GM19025 (cell line): ENCODE data around the gene SMARCB1.

ENCODE experiments used
- ATAC-seq: cut with Tn5 transposase; IDR thresholded peaks from one replicate; pipeline ENCODE4 v1.9.1; 2021; ENCODE audit warnings: mild to moderate bottlenecking, low read depth, moderate library complexity; ENCODE audit not compliant: unreplicated experiment

SMARCB1 gene

DNA sequence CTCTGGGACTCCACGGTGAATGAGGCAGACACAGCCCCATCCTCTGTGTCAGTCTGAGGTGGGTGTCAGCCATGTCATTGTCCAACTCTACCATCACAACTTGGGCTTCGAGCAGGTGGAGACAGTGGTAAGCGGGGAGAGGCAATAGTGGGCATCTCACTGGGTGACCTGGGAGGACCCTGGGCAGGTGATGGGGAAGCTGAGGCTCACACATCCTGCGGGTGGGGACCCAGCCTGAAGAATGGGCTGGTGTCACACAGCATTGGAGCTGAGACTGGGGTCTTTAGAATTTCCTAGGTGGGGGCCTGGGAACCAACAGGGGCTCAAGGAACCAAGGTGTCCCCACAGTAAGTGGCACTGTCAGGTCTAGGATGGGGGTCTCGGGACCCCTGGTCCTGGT, 7.0 kb upstream of the SMARCB1 start:
- ATAC-seq, result no peak

DNA sequence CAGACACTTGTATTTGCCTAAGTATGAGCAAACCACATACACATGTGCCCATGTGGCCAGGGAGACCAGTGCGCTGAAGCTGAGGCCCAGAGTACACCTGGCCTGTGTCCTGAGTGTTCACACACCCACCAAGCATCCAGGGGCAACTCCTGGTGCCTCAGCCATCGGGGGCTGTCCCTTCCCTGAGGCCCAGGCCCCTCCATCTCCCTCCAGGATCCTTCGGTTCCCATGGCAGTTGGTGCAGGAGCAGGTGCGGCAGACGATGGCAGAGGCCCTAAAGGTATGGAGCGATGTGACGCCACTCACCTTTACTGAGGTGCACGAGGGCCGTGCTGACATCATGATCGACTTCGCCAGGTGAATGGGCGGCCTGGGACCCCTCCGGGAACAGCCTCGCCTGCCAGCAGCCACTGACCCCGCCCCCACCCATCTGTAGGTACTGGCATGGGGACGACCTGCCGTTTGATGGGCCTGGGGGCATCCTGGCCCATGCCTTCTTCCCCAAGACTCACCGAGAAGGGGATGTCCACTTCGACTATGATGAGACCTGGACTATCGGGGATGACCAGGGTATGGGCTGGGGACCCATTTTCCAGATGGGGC, 6.5 kb upstream of the SMARCB1 start:
- no peak for ATAC-seq

GRCh38 chr22:23781065-23781464, 5.7 kb upstream of the SMARCB1 start:
- ATAC-seq, result no peak

DNA sequence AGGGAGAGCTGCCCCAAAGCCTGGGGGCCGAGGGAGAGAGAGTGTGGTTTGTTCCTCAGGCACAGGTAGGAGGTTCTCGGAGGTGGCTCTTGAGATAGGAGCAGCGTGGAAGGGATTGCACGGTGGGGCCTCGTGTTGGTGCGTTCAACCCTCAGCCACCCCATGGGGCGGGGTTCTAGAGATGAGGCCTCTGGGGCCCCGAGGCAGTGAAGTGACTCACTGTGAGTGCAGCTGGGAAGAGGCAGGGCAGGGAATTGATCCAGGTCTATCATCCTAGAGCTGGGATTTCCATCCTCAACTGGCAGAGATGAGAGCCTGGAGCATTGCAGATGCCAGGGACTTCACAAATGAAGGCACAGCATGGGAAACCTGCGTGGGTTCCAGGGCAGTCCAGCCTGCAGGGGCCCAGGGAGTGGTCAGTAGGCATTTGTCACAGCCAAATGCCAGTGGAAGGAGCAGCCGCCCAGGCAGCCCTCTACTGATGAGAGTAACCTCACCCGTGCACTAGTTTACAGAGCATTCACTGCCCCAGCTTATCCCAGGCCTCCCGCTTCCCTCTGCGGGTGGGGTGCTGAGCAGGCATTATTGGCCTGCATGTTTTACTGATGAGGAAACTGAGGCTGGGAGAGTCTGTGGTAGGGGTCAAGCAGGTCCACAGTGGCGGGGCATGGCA, 5.1 kb upstream of the SMARCB1 start:
- ATAC-seq, result no peak

- no peak for ATAC-seq
Measured at GRCh38 chr22:23782252-23782651, 4.5 kb upstream of the SMARCB1 start.

DNA sequence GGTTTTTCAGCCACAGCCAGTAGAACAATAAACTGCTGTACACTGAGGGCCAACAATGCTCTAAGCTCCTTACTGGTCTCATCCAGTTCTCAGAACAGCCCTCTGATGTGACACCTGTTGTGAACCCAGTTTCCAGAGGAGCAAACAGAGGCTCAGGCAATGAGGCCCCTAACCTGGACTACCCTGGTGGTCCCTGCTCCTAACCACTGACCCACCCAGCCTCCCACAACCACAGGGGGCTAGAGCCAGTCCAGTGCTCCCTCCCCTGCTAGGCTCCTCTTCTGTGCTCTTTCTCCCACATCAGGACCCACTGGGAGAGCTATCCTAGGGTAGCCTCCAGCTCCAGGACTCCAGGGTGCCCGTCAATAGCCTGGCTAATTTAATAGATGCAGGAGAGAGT, 4.1 kb upstream of the SMARCB1 start:
- no peak for ATAC-seq

- ATAC-seq, result no peak
Measured at GRCh38 chr22:23783265-23784150, 3.3 kb upstream of the SMARCB1 start.

DNA sequence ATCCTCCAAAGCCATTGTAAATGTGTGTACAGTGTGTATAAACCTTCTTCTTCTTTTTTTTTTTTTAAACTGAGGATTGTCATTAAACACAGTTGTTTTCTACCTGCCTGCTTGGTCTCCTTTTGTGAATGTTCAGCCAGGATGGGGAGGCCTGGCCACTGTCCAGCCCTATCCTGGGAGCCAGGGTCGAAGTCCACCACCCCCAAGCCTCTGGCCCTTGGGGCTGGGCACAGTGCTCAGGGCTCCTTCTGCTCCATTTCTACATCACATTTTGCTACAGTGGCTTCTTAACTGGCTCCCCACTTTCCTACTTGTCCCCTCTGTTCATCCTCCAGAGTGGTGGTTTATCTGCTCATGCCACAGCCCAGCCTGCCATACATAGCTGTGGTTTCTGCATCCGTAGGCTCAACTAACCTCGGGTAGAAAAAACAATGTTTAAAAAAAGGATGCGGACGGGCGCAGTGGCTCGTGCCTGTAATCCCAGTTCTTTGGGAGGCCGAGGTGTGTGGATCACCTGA, 2.5 kb upstream of the SMARCB1 start:
- no peak for ATAC-seq

GRCh38 chr22:23786261-23786710, 480 bp upstream of the SMARCB1 start:
- no peak for ATAC-seq

GRCh38 chr22:23787600-23787896, 782 bp downstream of the SMARCB1 start:
- no peak for ATAC-seq

DNA sequence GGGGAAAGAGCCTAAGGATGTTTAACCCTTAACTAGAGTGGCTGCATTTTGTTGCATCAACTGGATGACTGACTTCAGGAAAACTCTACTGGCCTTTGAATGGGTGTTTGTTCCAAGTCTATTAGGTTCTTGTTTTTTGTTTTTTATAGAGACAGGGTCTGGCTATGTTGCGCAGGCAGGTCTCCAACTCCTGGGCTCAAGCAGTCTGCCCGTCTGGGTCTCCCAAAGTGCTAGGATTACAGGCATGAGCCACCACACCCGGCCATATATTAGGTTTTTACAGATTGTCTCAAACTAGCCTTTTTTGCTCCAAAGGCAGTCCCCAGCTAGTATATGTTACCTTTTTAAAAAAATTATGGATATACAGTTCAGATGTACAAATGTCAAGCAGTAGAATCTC, 1.1 kb downstream of the SMARCB1 start:
- no peak for ATAC-seq

DNA sequence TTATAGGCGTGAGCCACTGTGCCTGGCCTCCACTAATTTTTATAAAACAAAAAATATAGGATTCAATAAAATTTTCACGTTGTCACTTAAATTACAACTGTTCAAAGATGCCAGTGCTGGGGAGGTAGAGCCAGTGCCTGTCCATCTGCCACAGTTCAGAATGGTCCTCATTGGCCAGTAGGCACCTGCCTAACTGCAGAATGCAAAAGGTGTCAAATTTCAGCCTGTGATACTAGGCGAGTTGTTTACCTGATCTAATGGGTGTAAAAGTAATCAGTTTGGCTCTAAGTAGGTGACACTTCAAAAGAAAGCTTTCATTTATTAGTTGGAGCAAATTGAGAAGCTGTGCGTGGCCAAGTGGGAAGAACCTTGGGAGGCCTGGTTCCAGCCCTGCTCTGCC, 2.4 kb downstream of the SMARCB1 start:
- no peak for ATAC-seq

GRCh38 chr22:23789638-23790037, 2.9 kb downstream of the SMARCB1 start:
- ATAC-seq, result no peak

DNA sequence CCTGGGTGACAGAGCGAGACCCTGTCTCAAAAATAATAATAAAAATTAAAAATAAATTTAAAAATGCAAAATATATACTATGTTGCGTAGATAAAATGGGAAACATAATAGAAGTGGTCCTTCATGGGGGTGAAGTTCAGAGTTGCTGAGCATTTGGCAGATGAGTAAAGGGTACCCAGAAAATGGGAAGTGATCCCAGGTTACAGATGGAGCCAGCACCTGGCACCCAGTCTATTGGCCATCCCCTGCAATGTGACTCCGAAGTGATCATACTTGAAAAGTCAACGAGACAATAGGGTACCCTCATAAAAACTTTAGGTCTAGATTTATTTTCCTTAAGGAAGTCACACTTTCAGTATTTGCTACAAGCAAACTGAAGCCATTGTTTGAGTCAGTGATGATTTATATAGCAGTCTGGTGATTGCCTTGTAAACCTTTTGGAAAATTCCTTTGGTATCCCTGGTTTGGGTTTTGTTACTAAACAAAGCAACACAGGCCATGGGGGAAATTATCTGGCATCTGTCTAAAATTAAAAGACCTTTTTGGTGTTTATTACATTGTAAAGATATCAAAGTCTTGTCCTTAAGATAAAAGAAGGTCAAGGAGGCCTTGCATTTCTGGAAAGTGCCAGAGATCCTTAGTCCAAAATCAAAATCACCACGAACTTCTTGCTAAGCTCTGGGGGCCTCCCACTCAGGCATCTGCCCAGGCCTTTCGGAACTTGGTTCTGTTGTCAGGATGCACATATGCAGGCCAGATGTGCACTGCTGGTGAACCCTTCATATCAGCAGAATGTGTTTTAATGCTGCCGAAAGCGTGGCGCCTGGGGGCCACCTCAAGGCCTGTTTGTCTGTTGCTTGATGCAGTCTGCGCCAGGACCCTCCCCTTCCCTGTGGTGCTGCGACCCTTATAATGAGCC, 4.3 kb downstream of the SMARCB1 start:
- no peak for ATAC-seq

DNA sequence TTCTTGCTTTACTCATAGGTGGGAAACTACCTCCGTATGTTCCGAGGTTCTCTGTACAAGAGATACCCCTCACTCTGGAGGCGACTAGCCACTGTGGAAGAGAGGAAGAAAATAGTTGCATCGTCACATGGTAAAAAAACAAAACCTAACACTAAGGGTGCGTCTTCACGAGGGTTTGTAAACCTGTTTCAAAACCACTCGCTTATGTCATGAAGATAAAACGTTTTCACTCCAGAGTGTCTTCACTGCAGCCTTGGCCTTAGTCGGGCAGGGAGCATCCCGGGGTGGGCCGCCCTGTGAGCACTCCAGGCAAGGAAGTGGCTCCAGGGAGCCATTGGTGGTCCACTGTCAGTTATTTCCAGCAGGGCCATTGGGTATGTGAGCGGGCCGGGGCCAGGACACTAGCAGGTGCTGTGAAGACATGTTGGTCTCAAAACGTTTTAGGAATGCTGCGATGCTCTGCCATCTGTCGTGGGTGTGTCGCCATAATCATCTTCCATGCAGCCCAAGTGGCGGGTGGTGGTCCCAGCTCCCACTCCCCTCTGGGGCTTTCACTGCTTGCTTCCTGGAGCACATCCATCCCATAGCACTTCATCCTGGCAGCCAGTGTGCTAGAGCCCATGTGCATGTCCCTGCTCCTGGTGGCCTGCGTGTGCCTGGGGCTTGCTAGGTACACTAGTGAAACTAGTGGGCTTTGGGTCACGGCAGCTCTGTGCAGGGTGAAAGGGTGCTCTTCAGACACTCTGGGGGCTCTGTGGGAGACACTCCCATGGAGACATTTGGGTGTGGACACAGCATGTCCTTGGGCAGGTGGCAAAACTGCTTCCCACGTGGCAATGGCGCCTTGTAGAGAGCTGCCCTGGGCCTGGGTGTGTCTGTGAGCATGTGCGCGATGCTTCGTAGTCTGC, 5.2 kb downstream of the SMARCB1 start:
- ATAC-seq, result no peak

- ATAC-seq, result no peak
Measured at GRCh38 chr22:23793326-23793725, 6.6 kb downstream of the SMARCB1 start.

DNA sequence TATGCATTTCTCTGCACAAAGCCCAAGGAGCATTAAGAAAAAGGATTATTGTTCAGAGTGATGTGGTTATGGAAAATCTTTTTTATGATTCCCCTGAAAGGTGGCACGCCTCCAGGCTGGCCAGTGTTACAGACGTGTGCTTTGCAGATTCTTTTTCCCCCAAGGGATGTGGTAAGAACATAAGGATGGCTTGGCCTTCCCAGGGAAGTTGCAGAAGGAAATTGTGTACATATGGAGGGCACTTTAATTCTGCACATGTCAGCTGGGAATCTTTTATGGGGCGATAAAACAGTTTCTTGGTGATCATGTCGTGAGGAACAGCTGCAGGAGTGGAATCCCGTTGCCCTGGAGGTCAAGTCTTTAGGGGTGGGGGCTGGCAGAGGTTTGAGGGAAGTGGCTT, 9.7 kb downstream of the SMARCB1 start:
- no peak for ATAC-seq

DNA sequence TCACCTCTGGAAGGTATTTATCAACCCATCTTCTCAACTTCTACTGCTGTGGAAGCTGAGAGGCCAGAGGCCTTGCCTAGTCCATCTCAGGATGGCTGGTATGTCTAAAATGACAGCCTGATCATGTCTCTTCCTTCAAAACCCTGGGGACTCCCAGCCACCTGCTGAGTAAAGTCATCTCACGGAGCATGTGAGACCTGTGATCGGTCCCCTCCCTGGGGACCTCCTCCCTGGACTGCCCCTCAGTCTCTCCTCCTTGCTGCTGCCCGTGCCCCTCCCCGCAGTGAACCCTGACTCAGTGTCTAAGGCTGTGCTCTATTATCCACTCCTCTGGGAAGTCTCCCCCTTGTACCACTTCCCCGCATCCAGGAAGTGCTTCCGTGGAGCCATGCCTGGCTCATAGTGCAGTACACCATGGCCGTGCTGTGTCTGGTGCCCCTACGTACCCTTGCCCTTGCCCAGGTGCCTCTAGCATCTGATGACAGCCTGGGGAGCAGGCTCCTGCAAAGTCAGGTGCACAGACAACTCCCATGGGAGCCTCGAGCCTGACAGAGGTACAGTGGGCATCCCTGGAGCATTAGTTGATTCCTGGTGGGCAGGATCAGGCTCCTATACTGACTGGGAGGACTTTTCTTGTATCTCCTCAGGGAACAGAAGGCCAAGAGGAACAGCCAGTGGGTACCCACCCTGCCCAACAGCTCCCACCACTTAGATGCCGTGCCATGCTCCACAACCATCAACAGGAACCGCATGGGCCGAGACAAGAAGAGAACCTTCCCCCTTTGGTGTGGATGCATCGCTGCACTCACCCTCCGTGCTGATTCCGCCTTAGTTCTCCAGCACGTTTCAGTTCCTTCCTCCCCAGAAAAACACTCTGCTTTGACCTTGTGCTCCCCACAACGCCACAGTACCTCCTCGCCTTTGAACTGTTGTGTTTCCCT, 13.8 kb downstream of the SMARCB1 start:
- ATAC-seq, result peak; percentile 61
